ENCODE measurements around the gene ZNF143.

GRCh38 chr11:9565822-9566560, 105.2 kb downstream of the ZNF143 start:
- TF ChIP-seq CTCF (IDR thresholded peaks at IDR 0.05) = no peak
- no peak for TF ChIP-seq ZFX (IDR thresholded peaks at IDR 0.05; ENCODE audit: borderline replicate concordance)
